GM18861 (cell line): Measurements from ENCODE around the gene TNF.
A peak's percentile ranks its signal among the peaks of the same experiment; 100 is the strongest.
"Not testable (repeated sequence)": the region's sequence is repeated elsewhere in the genome, so short reads cannot be mapped to it uniquely, and the experiment has no call there.

Experiments used
- ATAC-seq: cut with Tn5 transposase; IDR thresholded peaks from one replicate; pipeline ENCODE4 v1.9.1; 2021; ENCODE audit not compliant: unreplicated experiment

Gene TNF

GRCh38 chr6:31543639-31544038 lies 31.7 kb upstream of the TNF start:
- no peak for ATAC-seq

DNA sequence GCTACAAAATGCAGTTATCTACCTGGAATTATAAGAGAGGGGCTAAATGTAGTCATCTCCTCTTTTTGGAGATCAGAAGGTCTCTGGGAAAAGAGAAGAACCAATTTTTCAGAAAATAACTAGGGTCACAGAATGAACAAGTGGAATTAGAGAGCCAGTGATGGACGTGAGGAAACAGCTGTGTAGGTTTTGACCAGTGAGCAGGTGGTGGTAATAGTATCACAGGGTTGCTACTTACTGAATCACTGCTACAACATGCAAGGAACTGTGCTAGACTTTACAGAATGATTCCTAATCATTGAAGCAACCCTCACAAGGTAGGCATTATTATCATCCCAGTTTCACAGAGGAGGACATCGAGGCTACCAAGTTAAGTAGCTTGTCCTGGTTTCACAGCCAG lies 30.7 kb upstream of the TNF start:
- ATAC-seq, result no peak

DNA sequence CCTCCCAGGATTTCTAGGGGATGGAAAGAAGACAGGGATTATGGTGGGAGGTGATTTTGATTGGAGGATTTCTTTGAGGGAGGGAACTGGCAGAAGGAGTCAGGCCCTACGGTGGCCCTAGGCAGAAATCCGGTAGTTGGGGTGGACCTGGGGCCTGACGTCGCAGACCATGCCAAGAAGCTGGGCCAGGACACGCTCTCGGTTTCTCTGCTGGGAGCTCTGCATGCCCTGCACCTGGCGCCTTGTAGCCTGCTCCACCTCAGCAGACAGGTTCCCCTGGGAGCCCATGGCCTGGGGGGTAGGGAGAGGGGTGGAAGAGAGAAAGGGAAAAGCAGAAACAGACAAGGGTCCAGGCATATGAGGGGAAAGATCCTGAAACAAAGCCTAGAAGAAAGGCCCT lies 30.1 kb upstream of the TNF start:
- ATAC-seq, result no peak

DNA sequence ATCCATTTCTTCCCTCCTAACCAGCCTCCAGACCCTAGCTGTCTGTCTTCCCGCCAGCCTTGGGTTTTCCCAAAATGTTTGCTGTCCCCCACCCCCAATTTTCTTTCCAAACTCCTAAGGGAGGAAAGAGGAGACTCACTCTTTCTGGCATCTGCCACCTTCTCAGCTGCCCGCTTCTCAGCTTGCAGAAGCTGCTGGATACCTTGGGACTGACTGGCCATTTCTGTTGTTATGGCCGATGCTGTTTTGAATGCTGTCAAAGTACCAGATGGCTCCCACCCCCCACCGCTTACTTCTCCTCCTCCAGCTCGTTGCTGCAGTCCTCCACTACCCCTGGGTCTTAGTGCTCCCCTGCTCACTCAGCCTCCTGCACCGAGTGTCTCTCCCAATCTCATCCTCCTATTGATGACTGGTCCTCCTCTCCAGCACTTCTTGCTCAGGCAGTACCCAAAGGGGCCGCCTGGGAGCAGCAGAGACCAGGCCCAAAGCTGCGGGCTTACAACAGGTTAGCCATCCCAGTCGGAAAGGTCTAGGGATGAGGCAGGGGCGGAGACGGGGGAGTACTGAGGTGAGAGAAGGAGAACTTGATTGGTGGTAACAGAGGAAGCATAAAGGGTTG lies 28.9 kb upstream of the TNF start, which contains the start of gene ATP6V1G2:
Gene ATP6V1G2, minus strand, starts transcription at position 270 of the 619 bp plus-strand sequence. Its CDS starts 49 bp downstream, at position 221.
- peak; percentile 43 for ATAC-seq

DNA sequence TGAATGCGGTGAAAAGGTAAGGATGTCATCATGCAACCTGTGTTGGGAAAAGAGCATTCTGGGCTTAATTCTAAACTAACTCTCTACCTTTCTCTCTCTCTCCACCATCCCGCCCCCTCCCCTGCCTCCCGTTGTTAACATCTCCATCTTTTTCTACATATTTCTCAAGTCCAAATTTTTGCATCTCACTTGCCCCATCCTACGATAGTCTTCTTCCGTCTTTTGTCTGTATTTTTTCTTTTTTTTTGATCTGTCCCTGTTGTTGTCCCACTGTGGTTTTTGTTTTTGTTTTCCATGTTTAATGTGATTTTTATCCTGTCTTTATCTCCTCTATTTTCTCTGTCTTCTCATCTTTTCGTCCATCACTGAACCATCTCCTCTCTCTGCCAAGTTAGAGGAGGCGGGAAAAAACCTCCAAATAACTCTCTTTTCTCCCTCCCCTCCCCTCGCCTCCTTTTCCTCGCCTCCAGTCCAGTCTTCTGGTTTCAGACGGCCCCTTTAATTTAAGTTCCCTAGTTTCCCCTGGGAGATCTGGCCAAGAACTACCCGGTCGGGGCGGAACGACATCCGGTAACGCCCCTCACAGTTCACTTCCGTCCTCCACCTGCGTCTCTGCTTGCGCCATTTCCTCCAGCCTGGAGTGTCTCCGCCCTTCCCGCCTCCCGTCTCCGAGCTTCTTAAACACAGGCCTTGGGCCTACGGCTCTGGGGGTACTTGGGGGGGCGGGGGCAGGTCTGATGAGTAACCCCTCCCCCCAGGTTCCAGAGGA lies 28.2 kb upstream of the TNF start, which contains the start of gene NFKBIL1:
Gene NFKBIL1, plus strand, starts transcription at position 651 of the 769 bp plus-strand sequence. Its CDS starts 87 bp downstream, at position 738.
- ATAC-seq, result peak; percentile 49

DNA sequence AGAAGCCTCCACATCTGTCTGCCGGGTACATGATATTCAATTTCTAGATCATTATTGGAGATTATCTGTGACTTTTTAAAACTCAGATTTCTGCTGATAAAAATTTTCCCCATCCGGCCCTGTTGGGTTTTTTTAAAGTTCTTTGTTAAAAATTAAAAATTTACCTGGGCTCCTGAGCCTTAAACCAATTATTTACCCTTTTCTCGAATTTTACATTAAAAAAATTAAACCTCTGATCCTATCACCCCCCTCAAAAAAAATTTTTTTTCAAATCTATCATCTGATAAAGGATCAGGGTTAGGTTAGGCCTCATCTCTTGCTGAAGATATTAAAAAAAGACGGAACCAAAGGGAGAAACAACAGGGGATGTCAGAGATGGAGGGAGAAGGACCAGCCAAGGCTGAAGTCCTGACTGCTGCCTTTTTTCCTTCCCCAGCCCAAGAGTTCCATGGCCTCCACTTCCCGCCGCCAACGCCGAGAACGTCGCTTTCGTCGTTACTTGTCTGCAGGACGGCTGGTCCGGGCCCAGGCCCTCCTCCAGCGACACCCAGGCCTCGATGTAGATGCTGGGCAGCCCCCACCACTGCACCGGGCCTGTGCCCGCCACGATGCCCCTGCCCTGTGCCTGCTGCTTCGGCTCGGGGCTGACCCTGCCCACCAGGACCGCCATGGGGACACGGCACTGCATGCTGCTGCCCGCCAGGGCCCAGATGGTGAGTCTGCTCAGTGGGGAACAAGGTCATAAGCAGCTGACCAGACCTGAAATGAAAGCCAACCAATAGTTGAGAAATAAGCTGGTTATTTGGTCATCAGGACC lies 27.4 kb upstream of the TNF start:
- no peak for ATAC-seq

DNA sequence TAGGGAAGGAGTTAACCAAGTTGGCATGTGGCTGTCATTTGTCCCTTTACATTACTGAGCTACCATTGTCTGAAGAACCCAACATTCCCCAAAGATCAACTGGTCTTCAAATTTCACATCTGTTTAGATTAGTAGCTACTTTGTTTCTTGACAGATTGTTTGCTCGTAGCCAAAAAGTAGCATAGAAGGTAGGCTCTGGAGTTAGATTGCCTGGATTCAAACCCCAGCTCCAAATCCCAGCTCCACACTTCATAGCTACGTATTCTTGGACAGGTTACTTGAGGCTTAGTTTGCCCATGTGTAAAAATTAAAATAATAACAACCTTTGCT lies 26.9 kb upstream of the TNF start:
- no peak for ATAC-seq

- ATAC-seq, result not testable (repeated sequence)
Observed at GRCh38 chr6:31551371-31551770, 24.0 kb upstream of the TNF start.

- ATAC-seq, result no peak
Observed at GRCh38 chr6:31556307-31556706, 19.1 kb upstream of the TNF start.

GRCh38 chr6:31557443-31558317 lies 17.7 kb upstream of the TNF start:
- no peak for ATAC-seq

- ATAC-seq, result no peak
Observed at GRCh38 chr6:31558318-31558625, 17.1 kb upstream of the TNF start.

GRCh38 chr6:31558631-31559500 lies 16.5 kb upstream of the TNF start:
- no peak for ATAC-seq

DNA sequence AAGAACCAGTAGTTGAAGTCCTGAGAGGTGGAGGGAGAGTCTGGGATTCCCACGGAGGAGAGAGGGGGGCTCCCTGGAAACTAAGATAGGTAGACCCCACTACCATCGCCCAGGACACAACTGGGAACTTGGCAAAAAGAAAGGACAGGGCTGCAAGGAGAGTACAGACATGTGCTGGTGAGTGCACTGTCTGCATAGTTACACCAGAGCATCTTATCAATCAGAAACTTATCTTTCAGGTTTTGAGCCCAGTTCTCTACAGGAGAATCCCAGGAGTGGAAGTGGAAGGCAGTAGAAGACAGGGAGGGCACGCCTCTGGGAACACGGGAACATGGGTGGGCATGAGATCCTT lies 15.8 kb upstream of the TNF start:
- no peak for ATAC-seq

GRCh38 chr6:31559958-31560696 lies 15.2 kb upstream of the TNF start:
- peak; percentile 63 for ATAC-seq

DNA sequence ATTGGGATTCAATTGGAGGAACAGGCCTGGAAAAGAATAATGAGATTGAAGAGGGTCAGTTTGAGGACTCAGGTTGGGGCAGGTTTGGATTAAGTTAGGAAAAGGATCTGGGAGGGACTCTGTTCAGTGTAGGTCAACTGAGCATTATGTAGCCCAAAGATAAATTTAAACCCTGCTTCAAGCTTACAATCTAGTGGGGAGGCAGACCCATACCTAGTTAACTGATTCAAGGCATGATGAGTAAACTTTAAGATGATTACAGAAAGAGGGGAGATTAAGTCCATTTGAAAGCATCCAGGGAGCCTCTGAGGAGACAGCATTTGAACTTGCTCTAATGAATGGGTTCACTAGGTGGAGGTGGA lies 14.7 kb upstream of the TNF start:
- ATAC-seq, result peak; percentile 0

- ATAC-seq, result no peak
Observed at GRCh38 chr6:31567531-31568370, 7.6 kb upstream of the TNF start.

DNA sequence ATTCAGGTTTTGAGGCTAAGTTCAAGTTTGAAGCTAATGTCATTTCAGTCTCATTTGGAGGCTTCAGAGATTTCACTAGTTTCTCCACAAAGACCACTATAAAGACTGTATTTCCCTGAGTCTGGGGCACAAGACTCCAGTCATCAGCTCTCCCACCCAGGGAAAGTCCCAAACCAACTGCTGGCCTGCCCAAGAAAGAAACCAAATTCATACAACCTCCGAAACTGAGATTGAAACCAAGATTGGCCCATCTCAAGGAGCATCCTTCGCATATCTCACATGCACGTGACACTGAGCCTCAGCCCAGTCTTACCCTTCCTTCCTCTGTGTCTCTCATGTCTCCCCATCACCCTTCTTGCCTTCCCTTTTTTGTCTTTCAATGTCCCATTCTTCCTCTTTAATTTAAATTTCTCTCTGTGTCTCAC lies 6.8 kb upstream of the TNF start:
- peak; percentile 62 for ATAC-seq

DNA sequence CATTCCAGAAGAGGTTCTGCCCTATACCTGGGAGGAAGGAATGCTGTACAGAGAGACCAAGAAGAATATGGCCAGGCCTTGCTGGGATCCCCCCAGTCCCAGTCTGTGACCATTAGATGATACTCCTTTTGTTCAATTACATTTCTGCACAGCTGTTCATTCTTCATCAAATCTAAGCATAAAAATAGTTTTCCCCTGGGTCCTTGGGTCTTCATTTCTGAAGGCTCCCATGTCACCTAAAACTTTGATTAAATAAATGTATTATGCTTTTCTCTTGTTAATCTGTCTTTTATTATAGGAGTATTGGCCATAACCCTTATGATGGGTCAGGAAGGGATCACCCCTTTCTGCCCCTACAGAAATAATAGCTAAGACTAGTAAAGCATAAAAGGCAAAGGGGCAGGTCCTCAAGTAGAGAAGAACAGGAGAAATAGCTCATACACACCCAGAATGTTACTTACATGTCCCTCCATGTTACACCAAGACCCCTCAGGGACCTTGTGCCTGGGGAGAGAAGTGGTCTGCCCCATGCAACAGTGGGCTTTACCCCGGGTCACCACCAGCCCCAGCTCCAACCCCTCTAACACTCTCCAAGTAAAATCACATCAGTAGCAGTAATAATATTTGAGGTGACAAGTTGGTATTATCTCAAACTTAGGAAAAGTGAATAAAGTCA lies 5.4 kb upstream of the TNF start:
- no peak for ATAC-seq
